GM11168 (cell line): Measurements from ENCODE around the gene GIPC1.
"Not testable (repeated sequence)": the region's sequence is repeated elsewhere in the genome, so short reads cannot be mapped to it uniquely, and the experiment has no call there.

Experiments used
- in situ Hi-C: fragments of 300-500 bp; cut with MboI; formaldehyde crosslinking; loops from one replicate; pipeline ENCODE4 v1.12.0; 2022; ENCODE audit warnings: low sequenced_read_pairs; ENCODE audit not compliant: unreplicated experiment

The GIPC1 gene

GRCh38 chr19:14496029-14496833 lies at the start of gene GIPC1:
TSS of gene GIPC1 (minus strand) at chr19:14496127. CDS start at chr19:14482976, 13,151 bp downstream.
- in situ Hi-C loops: no loop called here

GRCh38 chr19:14545716-14546082 lies 49.8 kb upstream of the GIPC1 start:
- in situ Hi-C loops: no loop called here

GRCh38 chr19:14544977-14545715 lies 49.2 kb upstream of the GIPC1 start:
- in situ Hi-C loops: no loop called here

GRCh38 chr19:14544047-14544446 lies 48.1 kb upstream of the GIPC1 start:
- in situ Hi-C loops: no loop called here

- in situ Hi-C loops: no loop called here
Measured at GRCh38 chr19:14542711-14543328, 46.9 kb upstream of the GIPC1 start.

- in situ Hi-C loops: not testable (repeated sequence)
Measured at GRCh38 chr19:14541979-14542378, 46.1 kb upstream of the GIPC1 start.

- in situ Hi-C loops: no loop called here
Measured at GRCh38 chr19:14540741-14541525, 45.0 kb upstream of the GIPC1 start.

- in situ Hi-C loops: no loop called here
Measured at GRCh38 chr19:14536926-14537692, 41.2 kb upstream of the GIPC1 start.

- in situ Hi-C loops: no loop called here
Measured at GRCh38 chr19:14533450-14533849, 37.5 kb upstream of the GIPC1 start.

- in situ Hi-C loops: no loop called here
Measured at GRCh38 chr19:14530506-14530905, 34.6 kb upstream of the GIPC1 start.

- in situ Hi-C loops: no loop called here
Measured at GRCh38 chr19:14530005-14530348, 34.0 kb upstream of the GIPC1 start.

GRCh38 chr19:14529254-14530004 lies 33.5 kb upstream of the GIPC1 start, which contains the start of gene TECR:
TSS of gene TECR (plus strand) at chr19:14529594. CDS start at chr19:14529697, 103 bp downstream.
- in situ Hi-C loops: no loop called here

GRCh38 chr19:14528419-14529253 lies 32.7 kb upstream of the GIPC1 start:
- in situ Hi-C loops: no loop called here

- in situ Hi-C loops: no loop called here
Measured at GRCh38 chr19:14526423-14526822, 30.5 kb upstream of the GIPC1 start.

GRCh38 chr19:14525729-14526128 lies 29.8 kb upstream of the GIPC1 start:
- in situ Hi-C loops: no loop called here

- in situ Hi-C loops: no loop called here
Measured at GRCh38 chr19:14520543-14520942, 24.6 kb upstream of the GIPC1 start.

GRCh38 chr19:14519860-14520407 lies 24.0 kb upstream of the GIPC1 start:
- in situ Hi-C loops: no loop called here
